PC-3 (cell line): ENCODE measurements around the gene PRSS27.

Source experiments
- CTCF ChIP-seq: fragments of 300-600 bp; sonication (generic); conservative IDR thresholded peaks from 2 replicates; pipeline ENCODE4 v1.5.1; 2017; ENCODE audit warnings: antibody characterized with exemption, low read depth, mild to moderate bottlenecking, low read length
- EZH2 ChIP-seq: fragments of 300-600 bp; sonication (generic); IDR thresholded peaks from one replicate; pipeline ENCODE4 v1.6.1; 2017; ENCODE audit warnings: antibody characterized with exemption, mild to moderate bottlenecking, low read length; ENCODE audit not compliant: unreplicated experiment

- TF ChIP-seq CTCF (no peak), EZH2 (no peak)
Measured at GRCh38 chr16:2765462-2766404, 45.7 kb upstream of the PRSS27 start.
